Tibial artery (tissue), 4 donors: ENCODE measurements around the gene SEPSECS.
A peak's percentile ranks its signal among the peaks of the same experiment; 100 is the strongest.

Experiments used
- DNase-seq, 2 donors: peaks; one replicate each; pipeline ENCODE4 v3.0.0-alpha.2; 2019
- H3K27ac ChIP-seq, 2 donors: fragments of 200-600 bp; sonication (generic) in 1 of 2; 1 replicate in 1 of 2; 2 replicates in 1 of 2; pipeline ENCODE4 v1.5.1; 2018 to 2019; ENCODE audit warnings: mild to moderate bottlenecking in 1 of 2
- H3K27me3 ChIP-seq, 2 donors: fragments of 200-600 bp; sonication (generic) in 1 of 2; one replicate each; pipeline versions ENCODE4 v1.5.1 to v1.6.0; 2016 to 2019
- H3K36me3 ChIP-seq, 3 donors: fragments of 200-600 bp; sonication (generic) in 2 of 3; one replicate each; pipeline ENCODE4 v1.5.1; 2016 to 2019; ENCODE audit warnings: mild to moderate bottlenecking in 2 of 3
- H3K4me1 ChIP-seq, 4 donors: fragments of 200-600 bp; sonication (generic) in 2 of 4; 1 replicate in 3 of 4; 2 replicates in 1 of 4; pipeline ENCODE4 v1.5.1; 2016 to 2019
- H3K4me3 ChIP-seq, 2 donors: fragments of 200-600 bp; sonication (generic) in 1 of 2; 1 replicate in 1 of 2; 2 replicates in 1 of 2; pipeline ENCODE4 v1.5.1; 2018 to 2019; ENCODE audit warnings: mild to moderate bottlenecking in 2 of 2
- H3K9me3 ChIP-seq, 3 donors: fragments of 200-600 bp; sonication (generic) in 1 of 3; one replicate each; pipeline ENCODE4 v1.5.1; 2016 to 2019
- CTCF ChIP-seq, 2 experiments: fragments of 200-600 bp in 1 of 2; fragments of 450-650 bp in 1 of 2; IDR thresholded peaks; one replicate each; pipeline ENCODE4 v1.5.1; 2017 to 2019; ENCODE audit warnings: antibody characterized with exemption in 2 of 2, mild to moderate bottlenecking in 1 of 2, moderate library complexity in 1 of 2
- intact Hi-C: fragments of 100-400 bp; cut with DNase I; formaldehyde crosslinking; loops from one replicate; pipeline ENCODE4 v1.15.0; 2023; ENCODE audit warnings: low total_unique reads

SEPSECS gene

GRCh38 chr4:25162566-25162965 is 2.3 kb upstream of the SEPSECS start:
- Histone ChIP-seq H3K9me3 (no peaks in the 10 kb centered on the region), H3K27ac (no peak overlapping the region), H3K4me3 (no peak overlapping the region), H3K4me1 (peaks cover 0 to 21% (median 11%) of the 10 kb centered on the region in 4 donors), H3K36me3 (peaks cover 0 to 7% (median 0%) of the 10 kb centered on the region in 3 donors), H3K27me3 (no peaks in the 10 kb centered on the region)
- TF ChIP-seq CTCF (IDR thresholded peaks at IDR 0.05) = no peak
- no peak for DNase-seq
- intact Hi-C loops = loop anchor here (10.0 kb wide), 1 partner anchor 368 kb away; the partner anchor contains the start of gene SOD3

- Histone ChIP-seq H3K36me3 (peaks cover 0 to 7% (median 0%) of the 10 kb centered on the region in 3 donors), H3K4me1 (peaks cover 0 to 21% (median 11%) of the 10 kb centered on the region in 4 donors), H3K27me3 (no peaks in the 10 kb centered on the region), H3K4me3 (peak overlapping the region; percentile 61 to 78), H3K27ac (peak overlapping the region; percentile 90 to 99), H3K9me3 (no peaks in the 10 kb centered on the region)
- intact Hi-C loops = loop anchor here (10.0 kb wide), 1 partner anchor 367 kb away; the partner anchor contains the start of gene SOD3
- no peak for TF ChIP-seq CTCF (IDR thresholded peaks at IDR 0.05)
- DNase-seq = no peak
Measured at GRCh38 chr4:25161593-25161950, 1.3 kb upstream of the SEPSECS start.

GRCh38 chr4:25160714-25161592 is 704 bp upstream of the SEPSECS start:
- Histone ChIP-seq H3K27me3 (no peaks in the 10 kb centered on the region), H3K36me3 (peaks cover 0 to 2% (median 0%) of the 10 kb centered on the region in 3 donors), H3K9me3 (no peaks in the 10 kb centered on the region), H3K4me1 (peaks cover 0 to 21% (median 11%) of the 10 kb centered on the region in 4 donors), H3K4me3 (peak overlapping the region; percentile 61 to 78), H3K27ac (peak overlapping the region; percentile 90 to 99)
- no peak for TF ChIP-seq CTCF (IDR thresholded peaks at IDR 0.05)
- DNase-seq = peak in 1 of 2 donors; percentile 27
- intact Hi-C loops = loop anchor here (10.0 kb wide), 1 partner anchor 366 kb away; the partner anchor contains the start of gene SOD3

GRCh38 chr4:25158817-25159216 is 1.4 kb downstream of the SEPSECS start:
- intact Hi-C loops = no loop called here

GRCh38 chr4:25157081-25157480 is 3.2 kb downstream of the SEPSECS start:
- no peak for DNase-seq
- peaks cover 0 to 6% (median 0%) of the 10 kb centered on the region in 3 donors for H3K36me3 ChIP-seq
- intact Hi-C loops = no loop called here
- H3K4me1 ChIP-seq = peaks cover 0 to 19% (median 9%) of the 10 kb centered on the region in 4 donors
- TF ChIP-seq CTCF (IDR thresholded peaks at IDR 0.05) = no peak
- H3K27me3 ChIP-seq = no peaks in the 10 kb centered on the region
- no peak overlapping the region for H3K27ac ChIP-seq
- no peak overlapping the region for H3K4me3 ChIP-seq
- H3K9me3 ChIP-seq = no peaks in the 10 kb centered on the region

More at GRCh38 chr4:25158817-25159216, 1.4 kb downstream of the SEPSECS start:
- peaks cover 0 to 6% (median 0%) of the 10 kb centered on the region in 3 donors for H3K36me3 ChIP-seq
- no peak for TF ChIP-seq CTCF (IDR thresholded peaks at IDR 0.05)
- H3K27ac ChIP-seq = no peak overlapping the region
- no peak for DNase-seq
- H3K4me1 ChIP-seq = peaks cover 0 to 21% (median 11%) of the 10 kb centered on the region in 4 donors
- H3K4me3 ChIP-seq = no peak overlapping the region
- H3K27me3 ChIP-seq = no peaks in the 10 kb centered on the region
- no peaks in the 10 kb centered on the region for H3K9me3 ChIP-seq
